ENCODE results near the gene BBS4.
"Not testable (repeated sequence)": the region's sequence is repeated elsewhere in the genome, so short reads cannot be mapped to it uniquely, and the experiment has no call there.

The BBS4 gene

DNA sequence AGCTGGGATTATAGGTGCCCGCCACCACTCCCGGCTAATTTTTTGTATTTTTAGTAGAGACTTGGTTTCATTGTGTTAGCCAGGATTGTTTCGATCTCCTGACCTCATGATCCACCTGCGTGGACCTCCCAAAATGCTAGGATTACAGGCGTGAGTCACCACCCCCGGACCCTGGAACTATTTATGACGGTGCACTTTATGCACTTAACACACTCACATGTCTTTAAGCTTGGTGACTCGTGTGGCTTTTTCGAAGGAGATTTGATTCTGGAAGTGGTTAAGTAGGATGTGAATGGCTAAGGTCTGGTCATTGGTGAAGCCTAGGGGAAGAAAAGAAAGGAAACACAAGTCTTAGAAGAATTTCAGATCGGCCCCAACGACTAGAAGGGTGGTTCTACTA, 20.3 kb downstream of the BBS4 start:
- TF ChIP-seq EZH2phosphoT487 (IDR thresholded peaks at IDR 0.05; ENCODE audit: low read length) = no peak
- no peak for TF ChIP-seq EZH2 (optimal IDR thresholded peaks at IDR 0.05; ENCODE audit: low read depth, low read length)
- no peak overlapping the region for H3K9ac ChIP-seq (ENCODE audit: low read length)

DNA sequence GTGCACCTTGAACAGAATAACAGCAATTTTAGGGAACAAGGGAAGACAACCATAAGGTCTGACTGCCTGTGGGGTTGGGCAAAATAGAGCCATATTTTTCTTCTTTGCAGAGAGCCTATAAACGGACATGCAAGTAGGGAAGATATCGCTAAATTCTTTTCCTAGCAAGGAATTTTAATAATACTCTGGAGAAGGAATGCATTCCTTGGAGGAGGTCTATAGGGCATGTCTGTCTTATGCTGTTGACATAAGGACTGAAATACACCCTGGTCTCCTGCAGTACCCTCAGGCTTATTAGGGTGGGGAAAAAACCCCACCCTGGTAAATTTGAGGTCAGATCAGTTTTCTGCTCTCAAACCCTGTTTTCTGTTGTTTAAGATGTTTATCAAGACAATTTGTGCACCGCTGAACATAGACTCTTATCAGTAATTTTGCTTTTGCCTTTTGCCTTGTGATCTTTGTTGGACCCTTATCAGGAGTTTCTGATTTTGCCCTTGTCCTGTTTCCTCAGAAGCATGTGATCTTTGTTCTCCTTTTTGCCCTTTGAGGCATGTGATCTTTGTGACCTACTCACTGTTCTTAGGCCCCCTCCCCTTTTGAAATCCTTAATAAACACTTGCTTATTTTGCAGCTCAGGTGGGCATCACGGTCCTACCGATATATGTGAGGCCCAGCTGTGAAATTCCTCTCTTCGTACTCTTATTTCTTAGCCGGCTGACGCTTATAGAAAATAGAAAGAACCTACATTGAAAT, 22.7 kb downstream of the BBS4 start:
- not testable (repeated sequence) for H3K27ac ChIP-seq (ENCODE audit: low read length); H3K36me3 ChIP-seq (replicated peaks; ENCODE audit: insufficient read depth, low read length); H3K4me3 ChIP-seq (ENCODE audit: low read length); H3K9me3 ChIP-seq (replicated peaks; ENCODE audit: insufficient read depth, low read length); DNase-seq; H3F3A ChIP-seq (ENCODE audit: insufficient read depth, low read length); H3K9ac ChIP-seq (ENCODE audit: low read length); H3K4me2 ChIP-seq (ENCODE audit: low read depth, low read length); H3K9me2 ChIP-seq (replicated peaks; ENCODE audit: insufficient read depth, low read length); H3K4me1 ChIP-seq (ENCODE audit: low read length); H4K20me1 ChIP-seq (ENCODE audit: insufficient read depth, low read length); H3K27me3 ChIP-seq (replicated peaks; ENCODE audit: insufficient read depth, low read length); H3K79me2 ChIP-seq (ENCODE audit: low read length); H2AFZ ChIP-seq (ENCODE audit: low read length)

More for the DNA sequence above, 20.3 kb downstream of the BBS4 start:
- Histone ChIP-seq H3K4me3 (ENCODE audit: low read length) (no peak overlapping the region), H3K4me1 (ENCODE audit: low read length) (no peaks in the 10 kb centered on the region), H3K27ac (ENCODE audit: low read length) (no peak overlapping the region), H3K36me3 (replicated peaks; ENCODE audit: insufficient read depth, low read length) (no peaks in the 10 kb centered on the region), H3K4me2 (ENCODE audit: low read depth, low read length) (no peak overlapping the region), H3K79me2 (ENCODE audit: low read length) (no peaks in the 10 kb centered on the region), H3K27me3 (replicated peaks; ENCODE audit: insufficient read depth, low read length) (no peaks in the 10 kb centered on the region), H2AFZ (ENCODE audit: low read length) (no peak overlapping the region), H3F3A (ENCODE audit: insufficient read depth, low read length) (no peaks in the 10 kb centered on the region), H3K9me2 (replicated peaks; ENCODE audit: insufficient read depth, low read length) (no peaks in the 10 kb centered on the region), H3K9me3 (replicated peaks; ENCODE audit: insufficient read depth, low read length) (no peaks in the 10 kb centered on the region), H4K20me1 (ENCODE audit: insufficient read depth, low read length) (no peaks in the 10 kb centered on the region)
- DNase-seq = no peak

- Histone ChIP-seq H3K9me3 (replicated peaks; ENCODE audit: insufficient read depth, low read length) (no peaks in the 10 kb centered on the region), H3F3A (ENCODE audit: insufficient read depth, low read length) (no peaks in the 10 kb centered on the region), H3K9me2 (replicated peaks; ENCODE audit: insufficient read depth, low read length) (no peaks in the 10 kb centered on the region), H3K27me3 (replicated peaks; ENCODE audit: insufficient read depth, low read length) (no peaks in the 10 kb centered on the region), H3K27ac (ENCODE audit: low read length) (no peak overlapping the region), H3K36me3 (replicated peaks; ENCODE audit: insufficient read depth, low read length) (no peaks in the 10 kb centered on the region), H4K20me1 (ENCODE audit: insufficient read depth, low read length) (no peaks in the 10 kb centered on the region), H3K4me2 (ENCODE audit: low read depth, low read length) (peak overlapping the region; percentile 18; the same call in 1 of the 2 replicates), H3K9ac (ENCODE audit: low read length) (no peak overlapping the region), H2AFZ (ENCODE audit: low read length) (peak overlapping the region; percentile 14; the same call in 1 of the 2 replicates), H3K4me3 (ENCODE audit: low read length) (no peak overlapping the region), H3K4me1 (ENCODE audit: low read length) (peaks cover 12% of the 10 kb centered on the region), H3K79me2 (ENCODE audit: low read length) (no peaks in the 10 kb centered on the region)
- no peak for TF ChIP-seq EZH2 (optimal IDR thresholded peaks at IDR 0.05; ENCODE audit: low read depth, low read length)
- peak; percentile 84 for TF ChIP-seq CTCF (IDR thresholded peaks at IDR 0.05; ENCODE audit: low read length)
- TF ChIP-seq EZH2phosphoT487 (IDR thresholded peaks at IDR 0.05; ENCODE audit: low read length) = no peak
- peak; percentile 76 for DNase-seq
These were observed 36.2 kb downstream of the BBS4 start for GRCh38 chr15:72722071-72722696.

DNA sequence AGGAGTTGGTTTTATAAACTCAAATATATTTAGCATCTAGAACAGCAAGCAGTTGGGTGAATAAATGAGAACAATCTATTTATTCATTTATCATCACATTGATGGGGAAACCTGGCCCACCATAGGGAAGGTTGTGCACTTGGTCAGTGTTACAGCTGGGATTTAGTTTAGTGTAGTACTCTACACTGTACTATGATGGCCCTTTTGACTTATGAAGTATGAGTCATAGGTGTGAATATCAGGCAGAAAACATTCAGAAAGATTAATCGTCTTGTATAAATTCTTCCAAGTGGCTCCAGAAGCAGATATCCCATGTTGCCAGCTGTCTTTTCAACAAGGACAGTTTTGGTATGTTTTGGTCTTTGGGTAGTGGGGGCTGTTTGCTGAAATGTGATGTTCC, 38.0 kb downstream of the BBS4 start:
- no peaks in the 10 kb centered on the region for H3K79me2 ChIP-seq (ENCODE audit: low read length)
- no peak overlapping the region for H2AFZ ChIP-seq (ENCODE audit: low read length)
- no peaks in the 10 kb centered on the region for H3K9me2 ChIP-seq (replicated peaks; ENCODE audit: insufficient read depth, low read length)
- H3K9ac ChIP-seq (ENCODE audit: low read length) = no peak overlapping the region
- H3K9me3 ChIP-seq (replicated peaks; ENCODE audit: insufficient read depth, low read length) = no peaks in the 10 kb centered on the region
- no peak for TF ChIP-seq EZH2 (optimal IDR thresholded peaks at IDR 0.05; ENCODE audit: low read depth, low read length)
- TF ChIP-seq EZH2phosphoT487 (IDR thresholded peaks at IDR 0.05; ENCODE audit: low read length) = no peak
- no peak for TF ChIP-seq CTCF (IDR thresholded peaks at IDR 0.05; ENCODE audit: low read length)
- H4K20me1 ChIP-seq (ENCODE audit: insufficient read depth, low read length) = no peaks in the 10 kb centered on the region
- peaks cover 12% of the 10 kb centered on the region for H3K4me1 ChIP-seq (ENCODE audit: low read length)
- no peaks in the 10 kb centered on the region for H3K27me3 ChIP-seq (replicated peaks; ENCODE audit: insufficient read depth, low read length)
- no peak overlapping the region for H3K4me3 ChIP-seq (ENCODE audit: low read length)
- H3K4me2 ChIP-seq (ENCODE audit: low read depth, low read length) = no peak overlapping the region
- H3K27ac ChIP-seq (ENCODE audit: low read length) = no peak overlapping the region
- no peaks in the 10 kb centered on the region for H3K36me3 ChIP-seq (replicated peaks; ENCODE audit: insufficient read depth, low read length)
- DNase-seq = no peak
- no peaks in the 10 kb centered on the region for H3F3A ChIP-seq (ENCODE audit: insufficient read depth, low read length)

All from MM.1S (cell line).